HL-60 (cell line): Measurements from ENCODE around the gene KCNG3.

ENCODE experiments used
- DNase-seq, 2 experiments: peaks; one replicate each; pipeline ENCODE4 v3.0.0-alpha.2; 2010 to 2020; ENCODE audit warnings: low read depth in 1 of 2, low spot score in 1 of 2
- H3K27ac ChIP-seq: fragments of 250-450 bp; sonication (Bioruptor Pico); replicated peaks from 2 replicates; pipeline ENCODE4 v1.5.1; 2020; ENCODE audit warnings: mild to moderate bottlenecking, moderate library complexity
- H3K27me3 ChIP-seq: fragments of 250-450 bp; sonication (Bioruptor Pico); 2 replicates; pipeline ENCODE4 v1.5.1; 2021; ENCODE audit warnings: mild to moderate bottlenecking, moderate library complexity; ENCODE audit not compliant: insufficient read depth, poor library complexity, severe bottlenecking
- H3K4me3 ChIP-seq: replicated peaks from 2 replicates; pipeline ENCODE4 v1.5.1; 2011; ENCODE audit warnings: mild to moderate bottlenecking, control low read depth, low read length; ENCODE audit not compliant: insufficient read depth
- CTCF ChIP-seq: IDR thresholded peaks from one replicate; pipeline ENCODE4 v1.5.1; 2011; ENCODE audit warnings: low read length, control low read depth, inconsistent platforms; ENCODE audit not compliant: insufficient read depth
- GABPA ChIP-seq: IDR thresholded peaks from 2 replicates; pipeline ENCODE4 v1.6.1; 2012; ENCODE audit warnings: low read depth
- POLR2AphosphoS5 ChIP-seq: IDR thresholded peaks from 2 replicates; pipeline ENCODE4 v1.6.1; 2012; ENCODE audit warnings: low read depth
- SPI1 ChIP-seq: IDR thresholded peaks from 2 replicates; pipeline ENCODE4 v1.6.1; 2012; ENCODE audit warnings: low read depth, mild to moderate bottlenecking, borderline replicate concordance
- TF ChIP-seq, protein P1 (sequence below): IDR thresholded peaks from 2 replicates; pipeline ENCODE4 v1.6.1; 2012; ENCODE audit warnings: low read depth; ENCODE audit not compliant: insufficient replicate concordance

KCNG3 gene

GRCh38 chr2:42421157-42421485, 72.7 kb downstream of the KCNG3 start:
- DNase-seq: no peak
- Histone ChIP-seq H3K27ac (no peak overlapping the region), H3K4me3 (no peak overlapping the region), H3K27me3 (no peaks in the 10 kb centered on the region)
- TF ChIP-seq POLR2AphosphoS5 (no peak), GABPA (no peak), CTCF (no peak), SPI1 (no peak)
- TF ChIP-seq, protein P1, sequence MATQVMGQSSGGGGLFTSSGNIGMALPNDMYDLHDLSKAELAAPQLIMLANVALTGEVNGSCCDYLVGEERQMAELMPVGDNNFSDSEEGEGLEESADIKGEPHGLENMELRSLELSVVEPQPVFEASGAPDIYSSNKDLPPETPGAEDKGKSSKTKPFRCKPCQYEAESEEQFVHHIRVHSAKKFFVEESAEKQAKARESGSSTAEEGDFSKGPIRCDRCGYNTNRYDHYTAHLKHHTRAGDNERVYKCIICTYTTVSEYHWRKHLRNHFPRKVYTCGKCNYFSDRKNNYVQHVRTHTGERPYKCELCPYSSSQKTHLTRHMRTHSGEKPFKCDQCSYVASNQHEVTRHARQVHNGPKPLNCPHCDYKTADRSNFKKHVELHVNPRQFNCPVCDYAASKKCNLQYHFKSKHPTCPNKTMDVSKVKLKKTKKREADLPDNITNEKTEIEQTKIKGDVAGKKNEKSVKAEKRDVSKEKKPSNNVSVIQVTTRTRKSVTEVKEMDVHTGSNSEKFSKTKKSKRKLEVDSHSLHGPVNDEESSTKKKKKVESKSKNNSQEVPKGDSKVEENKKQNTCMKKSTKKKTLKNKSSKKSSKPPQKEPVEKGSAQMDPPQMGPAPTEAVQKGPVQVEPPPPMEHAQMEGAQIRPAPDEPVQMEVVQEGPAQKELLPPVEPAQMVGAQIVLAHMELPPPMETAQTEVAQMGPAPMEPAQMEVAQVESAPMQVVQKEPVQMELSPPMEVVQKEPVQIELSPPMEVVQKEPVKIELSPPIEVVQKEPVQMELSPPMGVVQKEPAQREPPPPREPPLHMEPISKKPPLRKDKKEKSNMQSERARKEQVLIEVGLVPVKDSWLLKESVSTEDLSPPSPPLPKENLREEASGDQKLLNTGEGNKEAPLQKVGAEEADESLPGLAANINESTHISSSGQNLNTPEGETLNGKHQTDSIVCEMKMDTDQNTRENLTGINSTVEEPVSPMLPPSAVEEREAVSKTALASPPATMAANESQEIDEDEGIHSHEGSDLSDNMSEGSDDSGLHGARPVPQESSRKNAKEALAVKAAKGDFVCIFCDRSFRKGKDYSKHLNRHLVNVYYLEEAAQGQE: no peak

- no peak overlapping the region for H3K27ac ChIP-seq
- DNase-seq: no peak
- H3K4me3 ChIP-seq: no peak overlapping the region
- no peak for TF ChIP-seq GABPA
- TF ChIP-seq CTCF: no peak
- TF ChIP-seq, protein P1: no peak
- no peak for TF ChIP-seq SPI1
- no peak for TF ChIP-seq POLR2AphosphoS5
- H3K27me3 ChIP-seq: no peaks in the 10 kb centered on the region
These were observed 79.1 kb downstream of the KCNG3 start for GRCh38 chr2:42414648-42415047.

DNA sequence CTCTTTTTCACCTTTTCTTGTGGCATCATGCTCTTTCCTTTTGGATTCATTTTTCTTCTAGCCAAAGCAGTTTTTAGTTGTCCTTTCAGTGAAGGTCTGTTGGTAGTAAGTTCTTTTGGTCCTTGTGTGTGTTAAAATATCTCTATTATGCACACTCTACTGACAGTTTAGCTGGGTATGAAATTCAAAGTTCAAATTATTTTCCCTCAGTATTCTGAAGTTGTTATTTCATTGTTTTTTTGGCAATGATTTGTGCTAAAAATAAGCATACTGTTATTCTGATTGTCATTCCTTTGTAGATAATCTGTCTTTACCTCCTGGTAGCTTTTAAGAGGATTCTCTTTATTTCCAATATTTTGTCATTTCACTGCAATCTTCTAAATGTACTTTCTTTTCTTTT, 79.6 kb downstream of the KCNG3 start:
- DNase-seq: no peak
- TF ChIP-seq, protein P1: no peak
- TF ChIP-seq GABPA: no peak
- no peak for TF ChIP-seq SPI1
- Histone ChIP-seq H3K4me3 (no peak overlapping the region), H3K27me3 (no peaks in the 10 kb centered on the region), H3K27ac (no peak overlapping the region)
